Stimulated activated CD4-positive, alpha-beta T cell treated with anti-CD3 and anti-CD28 coated beads, Interleukin-4, amount 100 ng/mL, for 1 hour (primary cell): ENCODE results near the gene PER3.
"Not testable (repeated sequence)": the region's sequence is repeated elsewhere in the genome, so short reads cannot be mapped to it uniquely, and the experiment has no call there.

ENCODE experiments used
- DNase-seq: peaks from one replicate; pipeline ENCODE4 v3.0.0-alpha.2; 2020

PER3 gene

GRCh38 chr1:7780976-7781375 is 3.1 kb upstream of the PER3 start:
- DNase-seq, result no peak

GRCh38 chr1:7781501-7781900 is 2.6 kb upstream of the PER3 start:
- DNase-seq, result no peak

GRCh38 chr1:7781923-7782495 is 2.1 kb upstream of the PER3 start:
- no peak for DNase-seq

GRCh38 chr1:7783178-7783711 is 846 bp upstream of the PER3 start:
- no peak for DNase-seq

- DNase-seq, result no peak
Measured at GRCh38 chr1:7784492-7785071, 491 bp downstream of the PER3 start.

- no peak for DNase-seq
Measured at GRCh38 chr1:7785108-7785507, 1.0 kb downstream of the PER3 start.

- DNase-seq, result no peak
Measured at GRCh38 chr1:7786795-7787194, 2.7 kb downstream of the PER3 start.

- DNase-seq, result no peak
Measured at GRCh38 chr1:7789828-7790227, 5.7 kb downstream of the PER3 start.

- DNase-seq, result not testable (repeated sequence)
Measured at GRCh38 chr1:7791027-7791426, 6.9 kb downstream of the PER3 start.

GRCh38 chr1:7795406-7795805 is 11.3 kb downstream of the PER3 start:
- DNase-seq, result no peak

GRCh38 chr1:7805460-7805859 is 21.4 kb downstream of the PER3 start:
- DNase-seq, result no peak

GRCh38 chr1:7808253-7808844 is 24.3 kb downstream of the PER3 start:
- DNase-seq, result no peak

- no peak for DNase-seq
Measured at GRCh38 chr1:7809742-7810141, 25.7 kb downstream of the PER3 start.

- DNase-seq, result peak; percentile 13
Measured at GRCh38 chr1:7810395-7810794, 26.3 kb downstream of the PER3 start.

GRCh38 chr1:7811476-7811875 is 27.4 kb downstream of the PER3 start:
- DNase-seq, result no peak

- DNase-seq, result no peak
Measured at GRCh38 chr1:7813677-7814373, 29.7 kb downstream of the PER3 start.

GRCh38 chr1:7821282-7821681 is 37.2 kb downstream of the PER3 start:
- DNase-seq, result no peak

- DNase-seq, result no peak
Measured at GRCh38 chr1:7824701-7825100, 40.6 kb downstream of the PER3 start.

- DNase-seq, result no peak
Measured at GRCh38 chr1:7826363-7826762, 42.3 kb downstream of the PER3 start.

GRCh38 chr1:7827126-7827955 is 43.2 kb downstream of the PER3 start:
- DNase-seq, result peak; percentile 45

GRCh38 chr1:7831458-7831857 is 47.4 kb downstream of the PER3 start:
- no peak for DNase-seq

GRCh38 chr1:7833035-7833434 is 48.9 kb downstream of the PER3 start:
- DNase-seq, result no peak

GRCh38 chr1:7838714-7839113 is 54.6 kb downstream of the PER3 start:
- DNase-seq, result no peak
